Stimulated activated naive CD4-positive, alpha-beta T cell (primary cell): ENCODE measurements around the gene RACK1.
"Not testable (repeated sequence)": the region's sequence is repeated elsewhere in the genome, so short reads cannot be mapped to it uniquely, and the experiment has no call there.

ENCODE experiments used
- DNase-seq, 6 experiments: peaks; one replicate each; lab custom pipeline; 2025; lab: John Stamatoyannopoulos, UW

The RACK1 gene

GRCh38 chr5:181214249-181214648 lies 29.5 kb downstream of the RACK1 start:
- not testable (repeated sequence) for DNase-seq

- no peak for DNase-seq
Measured at GRCh38 chr5:181212934-181213333, 30.8 kb downstream of the RACK1 start.

- DNase-seq = no peak
Measured at GRCh38 chr5:181212080-181212479, 31.6 kb downstream of the RACK1 start.

- DNase-seq = no peak
Measured at GRCh38 chr5:181211208-181211607, 32.5 kb downstream of the RACK1 start.

- not testable (repeated sequence) for DNase-seq
Measured at GRCh38 chr5:181210698-181211097, 33.0 kb downstream of the RACK1 start.

- DNase-seq = not testable (repeated sequence)
Measured at GRCh38 chr5:181210148-181210547, 33.6 kb downstream of the RACK1 start.

- not testable (repeated sequence) for DNase-seq
Measured at GRCh38 chr5:181209006-181209405, 34.7 kb downstream of the RACK1 start.

- no peak for DNase-seq
Measured at GRCh38 chr5:181207960-181208253, 35.8 kb downstream of the RACK1 start.

- DNase-seq = no peak
Measured at GRCh38 chr5:181207214-181207959, 36.3 kb downstream of the RACK1 start.

GRCh38 chr5:181205761-181206649 lies 37.7 kb downstream of the RACK1 start:
- DNase-seq = no peak

GRCh38 chr5:181204826-181205760 lies 38.6 kb downstream of the RACK1 start, which contains the start of gene TRIM7:
TSS of gene TRIM7 (minus strand) at chr5:181205196. CDS start at chr5:181205110, 86 bp downstream.
- no peak for DNase-seq

- no peak for DNase-seq
Measured at GRCh38 chr5:181204113-181204825, 39.4 kb downstream of the RACK1 start.

GRCh38 chr5:181203777-181204112 lies 40.0 kb downstream of the RACK1 start:
- DNase-seq = no peak

- no peak for DNase-seq
Measured at GRCh38 chr5:181203093-181203711, 40.5 kb downstream of the RACK1 start.

- DNase-seq = no peak
Measured at GRCh38 chr5:181200816-181201215, 42.9 kb downstream of the RACK1 start.

GRCh38 chr5:181199881-181200638 lies 43.6 kb downstream of the RACK1 start:
- no peak for DNase-seq

- DNase-seq = no peak
Measured at GRCh38 chr5:181198905-181199519, 44.7 kb downstream of the RACK1 start.

GRCh38 chr5:181198106-181198685 lies 45.5 kb downstream of the RACK1 start:
- DNase-seq = no peak

- no peak for DNase-seq
Measured at GRCh38 chr5:181197326-181197951, 46.3 kb downstream of the RACK1 start.
